ENCODE measurements around the gene PFAS. TPM values are rescaled to one million over a fixed set of nuclear protein-coding genes. Genes with fewer than 3 reads are reported as not detected.

The PFAS gene
- total RNA-seq, 1 experiment from 2014 or later, result 80.6 TPM

DNA sequence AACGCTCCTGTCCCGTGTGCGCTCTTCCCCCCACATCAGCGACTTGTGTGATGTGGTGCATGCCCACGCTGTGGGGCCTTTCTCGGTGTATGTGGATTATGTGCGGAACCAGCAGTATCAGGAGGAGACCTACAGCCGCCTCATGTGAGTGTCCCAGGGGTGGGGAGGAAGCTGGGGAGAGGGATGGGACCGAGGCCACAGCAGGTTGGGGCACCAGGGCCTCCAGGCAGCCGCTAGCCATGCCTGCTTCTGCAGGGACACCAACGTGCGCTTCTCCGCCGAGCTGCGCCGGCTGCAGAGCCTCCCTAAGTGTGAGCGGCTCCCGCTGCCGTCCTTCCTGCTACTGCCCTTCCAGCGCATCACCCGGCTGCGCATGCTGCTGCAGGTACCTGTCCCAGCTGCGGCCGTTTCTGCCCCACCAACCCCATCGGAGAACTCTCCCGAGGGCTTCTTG, 66.7 kb downstream of the PFAS start:
- H3K9ac ChIP-seq (ENCODE audit: low read length), result no peak overlapping the region
- TF ChIP-seq SIN3A (IDR thresholded peaks at IDR 0.05; ENCODE audit: low read depth) (no peak), POLR2A (IDR thresholded peaks at IDR 0.05; ENCODE audit: borderline replicate concordance, extremely low read depth, insufficient read depth, insufficient read length) (no peak), FOSL1 (IDR thresholded peaks at IDR 0.05; ENCODE audit: low read depth) (no peak), ELF1 (IDR thresholded peaks at IDR 0.05; ENCODE audit: borderline replicate concordance, low read depth) (no peak), CBX3 (IDR thresholded peaks at IDR 0.05; ENCODE audit: low read depth) (no peak), ZFX (IDR thresholded peaks at IDR 0.05) (no peak), EZH2 (IDR thresholded peaks at IDR 0.05) (no peak), POLR2AphosphoS5 (IDR thresholded peaks at IDR 0.05; ENCODE audit: low read depth, low read length) (no peak), EZH2phosphoT487 (IDR thresholded peaks at IDR 0.05; ENCODE audit: borderline replicate concordance) (no peak), ZNF274 (IDR thresholded peaks at IDR 0.05; ENCODE audit: low read depth, low read length) (no peak), TCF7L2 (IDR thresholded peaks at IDR 0.05; ENCODE audit: borderline replicate concordance, extremely low read depth, insufficient read depth, insufficient read length) (no peak), EGR1 (IDR thresholded peaks at IDR 0.05; ENCODE audit: low read depth) (no peak), RAD21 (IDR thresholded peaks at IDR 0.05; ENCODE audit: low read depth) (no peak), SP1 (IDR thresholded peaks at IDR 0.05; ENCODE audit: low read depth) (no peak), CEBPB (IDR thresholded peaks at IDR 0.05; ENCODE audit: low read depth) (no peak)
- TF ChIP-seq, protein P1, sequence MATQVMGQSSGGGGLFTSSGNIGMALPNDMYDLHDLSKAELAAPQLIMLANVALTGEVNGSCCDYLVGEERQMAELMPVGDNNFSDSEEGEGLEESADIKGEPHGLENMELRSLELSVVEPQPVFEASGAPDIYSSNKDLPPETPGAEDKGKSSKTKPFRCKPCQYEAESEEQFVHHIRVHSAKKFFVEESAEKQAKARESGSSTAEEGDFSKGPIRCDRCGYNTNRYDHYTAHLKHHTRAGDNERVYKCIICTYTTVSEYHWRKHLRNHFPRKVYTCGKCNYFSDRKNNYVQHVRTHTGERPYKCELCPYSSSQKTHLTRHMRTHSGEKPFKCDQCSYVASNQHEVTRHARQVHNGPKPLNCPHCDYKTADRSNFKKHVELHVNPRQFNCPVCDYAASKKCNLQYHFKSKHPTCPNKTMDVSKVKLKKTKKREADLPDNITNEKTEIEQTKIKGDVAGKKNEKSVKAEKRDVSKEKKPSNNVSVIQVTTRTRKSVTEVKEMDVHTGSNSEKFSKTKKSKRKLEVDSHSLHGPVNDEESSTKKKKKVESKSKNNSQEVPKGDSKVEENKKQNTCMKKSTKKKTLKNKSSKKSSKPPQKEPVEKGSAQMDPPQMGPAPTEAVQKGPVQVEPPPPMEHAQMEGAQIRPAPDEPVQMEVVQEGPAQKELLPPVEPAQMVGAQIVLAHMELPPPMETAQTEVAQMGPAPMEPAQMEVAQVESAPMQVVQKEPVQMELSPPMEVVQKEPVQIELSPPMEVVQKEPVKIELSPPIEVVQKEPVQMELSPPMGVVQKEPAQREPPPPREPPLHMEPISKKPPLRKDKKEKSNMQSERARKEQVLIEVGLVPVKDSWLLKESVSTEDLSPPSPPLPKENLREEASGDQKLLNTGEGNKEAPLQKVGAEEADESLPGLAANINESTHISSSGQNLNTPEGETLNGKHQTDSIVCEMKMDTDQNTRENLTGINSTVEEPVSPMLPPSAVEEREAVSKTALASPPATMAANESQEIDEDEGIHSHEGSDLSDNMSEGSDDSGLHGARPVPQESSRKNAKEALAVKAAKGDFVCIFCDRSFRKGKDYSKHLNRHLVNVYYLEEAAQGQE (IDR thresholded peaks at IDR 0.05; ENCODE audit: low read depth), result no peak
- TF ChIP-seq, protein P2, sequence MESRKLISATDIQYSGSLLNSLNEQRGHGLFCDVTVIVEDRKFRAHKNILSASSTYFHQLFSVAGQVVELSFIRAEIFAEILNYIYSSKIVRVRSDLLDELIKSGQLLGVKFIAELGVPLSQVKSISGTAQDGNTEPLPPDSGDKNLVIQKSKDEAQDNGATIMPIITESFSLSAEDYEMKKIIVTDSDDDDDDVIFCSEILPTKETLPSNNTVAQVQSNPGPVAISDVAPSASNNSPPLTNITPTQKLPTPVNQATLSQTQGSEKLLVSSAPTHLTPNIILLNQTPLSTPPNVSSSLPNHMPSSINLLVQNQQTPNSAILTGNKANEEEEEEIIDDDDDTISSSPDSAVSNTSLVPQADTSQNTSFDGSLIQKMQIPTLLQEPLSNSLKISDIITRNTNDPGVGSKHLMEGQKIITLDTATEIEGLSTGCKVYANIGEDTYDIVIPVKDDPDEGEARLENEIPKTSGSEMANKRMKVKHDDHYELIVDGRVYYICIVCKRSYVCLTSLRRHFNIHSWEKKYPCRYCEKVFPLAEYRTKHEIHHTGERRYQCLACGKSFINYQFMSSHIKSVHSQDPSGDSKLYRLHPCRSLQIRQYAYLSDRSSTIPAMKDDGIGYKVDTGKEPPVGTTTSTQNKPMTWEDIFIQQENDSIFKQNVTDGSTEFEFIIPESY (IDR thresholded peaks at IDR 0.05; ENCODE audit: extremely low read depth, insufficient replicate concordance, low read length), result no peak
- TF ChIP-seq, protein P3, sequence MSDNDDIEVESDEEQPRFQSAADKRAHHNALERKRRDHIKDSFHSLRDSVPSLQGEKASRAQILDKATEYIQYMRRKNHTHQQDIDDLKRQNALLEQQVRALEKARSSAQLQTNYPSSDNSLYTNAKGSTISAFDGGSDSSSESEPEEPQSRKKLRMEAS (IDR thresholded peaks at IDR 0.05), result no peak
- TF ChIP-seq, protein P4, sequence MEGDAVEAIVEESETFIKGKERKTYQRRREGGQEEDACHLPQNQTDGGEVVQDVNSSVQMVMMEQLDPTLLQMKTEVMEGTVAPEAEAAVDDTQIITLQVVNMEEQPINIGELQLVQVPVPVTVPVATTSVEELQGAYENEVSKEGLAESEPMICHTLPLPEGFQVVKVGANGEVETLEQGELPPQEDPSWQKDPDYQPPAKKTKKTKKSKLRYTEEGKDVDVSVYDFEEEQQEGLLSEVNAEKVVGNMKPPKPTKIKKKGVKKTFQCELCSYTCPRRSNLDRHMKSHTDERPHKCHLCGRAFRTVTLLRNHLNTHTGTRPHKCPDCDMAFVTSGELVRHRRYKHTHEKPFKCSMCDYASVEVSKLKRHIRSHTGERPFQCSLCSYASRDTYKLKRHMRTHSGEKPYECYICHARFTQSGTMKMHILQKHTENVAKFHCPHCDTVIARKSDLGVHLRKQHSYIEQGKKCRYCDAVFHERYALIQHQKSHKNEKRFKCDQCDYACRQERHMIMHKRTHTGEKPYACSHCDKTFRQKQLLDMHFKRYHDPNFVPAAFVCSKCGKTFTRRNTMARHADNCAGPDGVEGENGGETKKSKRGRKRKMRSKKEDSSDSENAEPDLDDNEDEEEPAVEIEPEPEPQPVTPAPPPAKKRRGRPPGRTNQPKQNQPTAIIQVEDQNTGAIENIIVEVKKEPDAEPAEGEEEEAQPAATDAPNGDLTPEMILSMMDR (IDR thresholded peaks at IDR 0.05 in 2 of 3, conservative IDR thresholded peaks at IDR 0.05 in 1 of 3; ENCODE audit: borderline replicate concordance in 1 of 3, insufficient read depth in 1 of 3, low read depth in 2 of 3, low read length in 2 of 3), result no peak
- intact Hi-C loops (cut with micrococcal nuclease), result no loop called here
- DNase-seq (ENCODE audit: low read depth, low spot score) (no peak), ATAC-seq (no peak)
- RAD21 ChIA-PET (ENCODE audit: low non-redundant PET in 1 of 2, low total read pairs in 2 of 2, uncharacterized antibody in 2 of 2, unreplicated experiment in 2 of 2), result no interaction called here
- no peak overlapping the region for H3K4me2 ChIP-seq (ENCODE audit: low read length)
- no peaks in the 10 kb centered on the region for H3K9me2 ChIP-seq (ENCODE audit: insufficient read depth)
- no peaks in the 10 kb centered on the region for H3K36me3 ChIP-seq (ENCODE audit: control insufficient read depth in 1 of 2, insufficient read depth in 2 of 2, low read length in 2 of 2)
- H3K27me3 ChIP-seq (ENCODE audit: insufficient read depth, low read length), result no peaks in the 10 kb centered on the region; the same call in 1 of the 2 replicates
- no peaks in the 10 kb centered on the region for H3K4me1 ChIP-seq (ENCODE audit: control insufficient read depth in 1 of 2, insufficient read depth in 2 of 2, low read length in 2 of 2)
- CTCF ChIA-PET, result no interaction called here
- H3K79me2 ChIP-seq (ENCODE audit: insufficient read depth, low read length), result no peaks in the 10 kb centered on the region
- POLR2A ChIA-PET, result no interaction called here
- no peaks in the 10 kb centered on the region for H4K20me1 ChIP-seq (ENCODE audit: insufficient read depth)
- H3K4me3 ChIP-seq (replicated peaks in 1 of 2; ENCODE audit: low read depth in 1 of 2, low read length in 2 of 2), result no peak overlapping the region
- no TSS peak for BruUV-seq (replicated peaks)
- no peaks in the 10 kb centered on the region for H3K9me3 ChIP-seq (ENCODE audit: control insufficient read depth in 1 of 2, insufficient read depth in 1 of 2, low read depth in 1 of 2, low read length in 2 of 2)
- no peak overlapping the region for H2AFZ ChIP-seq (ENCODE audit: low read depth, low read length, poor library complexity, severe bottlenecking)
- no peak overlapping the region for H3K27ac ChIP-seq (ENCODE audit: low read depth, low read length)

All from HCT116 (cell line).